GM21423 (cell line): ENCODE measurements around the gene FCMR.
A peak's percentile ranks its signal among the peaks of the same experiment; 100 is the strongest.

Source experiments
- ATAC-seq: cut with Tn5 transposase; IDR thresholded peaks from one replicate; pipeline ENCODE4 v1.9.1; 2021; ENCODE audit warnings: mild to moderate bottlenecking, moderate library complexity; ENCODE audit not compliant: unreplicated experiment

Gene FCMR, protein sequence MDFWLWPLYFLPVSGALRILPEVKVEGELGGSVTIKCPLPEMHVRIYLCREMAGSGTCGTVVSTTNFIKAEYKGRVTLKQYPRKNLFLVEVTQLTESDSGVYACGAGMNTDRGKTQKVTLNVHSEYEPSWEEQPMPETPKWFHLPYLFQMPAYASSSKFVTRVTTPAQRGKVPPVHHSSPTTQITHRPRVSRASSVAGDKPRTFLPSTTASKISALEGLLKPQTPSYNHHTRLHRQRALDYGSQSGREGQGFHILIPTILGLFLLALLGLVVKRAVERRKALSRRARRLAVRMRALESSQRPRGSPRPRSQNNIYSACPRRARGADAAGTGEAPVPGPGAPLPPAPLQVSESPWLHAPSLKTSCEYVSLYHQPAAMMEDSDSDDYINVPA

DNA sequence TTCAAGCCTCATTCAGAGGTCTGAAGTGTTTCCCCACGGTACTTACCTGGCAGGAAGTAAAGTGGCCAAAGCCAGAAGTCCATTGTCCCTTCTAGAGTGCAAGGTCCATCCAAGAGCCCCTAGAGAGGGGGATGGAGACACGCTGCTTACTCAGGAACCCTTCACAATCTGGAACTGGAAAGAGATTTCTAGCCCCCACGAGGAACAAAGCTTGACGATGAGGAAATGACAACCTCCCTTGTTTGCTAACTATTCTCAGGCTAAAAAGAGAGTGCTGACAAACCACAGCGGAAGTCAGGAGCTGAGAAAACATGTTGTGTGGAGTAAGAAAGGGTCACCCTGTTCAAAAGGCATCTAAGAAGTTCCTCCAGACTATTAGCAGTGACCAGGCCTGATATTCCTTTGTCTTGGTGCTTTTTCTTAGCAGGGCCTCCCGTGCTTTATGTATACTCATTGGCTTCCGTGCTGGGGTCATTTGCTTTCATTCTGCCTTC, at the start of gene FCMR:
Gene FCMR (minus strand): TSS at position 170 of the 494 bp plus-strand sequence. CDS start 87 bp downstream, at position 83.
- no peak for ATAC-seq

- ATAC-seq: peak; percentile 46
These were observed 49.4 kb upstream of the FCMR start for GRCh38 chr1:206971029-206971655.

DNA sequence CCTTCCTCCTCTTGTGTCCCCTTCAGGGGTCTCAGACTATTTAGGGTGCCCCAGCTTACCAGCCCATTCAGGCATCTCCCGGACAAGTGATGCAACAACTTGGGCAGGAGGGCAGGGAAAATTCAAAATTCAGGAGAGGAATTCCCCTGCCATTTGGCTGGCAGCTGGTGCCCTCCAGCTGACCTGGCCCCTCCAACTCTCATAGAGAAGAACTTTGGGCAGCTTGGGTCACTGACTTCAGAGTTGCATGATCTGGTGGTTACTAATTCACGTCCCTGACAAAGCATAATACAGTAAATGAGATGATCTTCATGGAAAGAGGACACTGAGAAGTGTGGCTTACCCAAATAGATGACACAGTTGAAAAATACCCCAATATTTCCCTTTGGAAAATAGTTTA, 48.7 kb upstream of the FCMR start, which contains the start of gene FCAMR:
Gene FCAMR (minus strand): TSS at position 15 of the 400 bp plus-strand sequence. CDS start 335 bp downstream, outside the sequence.
- ATAC-seq: no peak

GRCh38 chr1:206969090-206969489, 47.3 kb upstream of the FCMR start:
- no peak for ATAC-seq

GRCh38 chr1:206967096-206967849, 45.5 kb upstream of the FCMR start:
- peak; percentile 63 for ATAC-seq

- ATAC-seq: no peak
These were observed 44.0 kb upstream of the FCMR start for GRCh38 chr1:206965781-206966180.

GRCh38 chr1:206963740-206964139, 42.0 kb upstream of the FCMR start:
- no peak for ATAC-seq

GRCh38 chr1:206963119-206963712, 41.5 kb upstream of the FCMR start:
- no peak for ATAC-seq

GRCh38 chr1:206962272-206962671, 40.5 kb upstream of the FCMR start:
- no peak for ATAC-seq

GRCh38 chr1:206961668-206962067, 39.9 kb upstream of the FCMR start:
- no peak for ATAC-seq

- no peak for ATAC-seq
These were observed 39.1 kb upstream of the FCMR start for GRCh38 chr1:206960676-206961386.

DNA sequence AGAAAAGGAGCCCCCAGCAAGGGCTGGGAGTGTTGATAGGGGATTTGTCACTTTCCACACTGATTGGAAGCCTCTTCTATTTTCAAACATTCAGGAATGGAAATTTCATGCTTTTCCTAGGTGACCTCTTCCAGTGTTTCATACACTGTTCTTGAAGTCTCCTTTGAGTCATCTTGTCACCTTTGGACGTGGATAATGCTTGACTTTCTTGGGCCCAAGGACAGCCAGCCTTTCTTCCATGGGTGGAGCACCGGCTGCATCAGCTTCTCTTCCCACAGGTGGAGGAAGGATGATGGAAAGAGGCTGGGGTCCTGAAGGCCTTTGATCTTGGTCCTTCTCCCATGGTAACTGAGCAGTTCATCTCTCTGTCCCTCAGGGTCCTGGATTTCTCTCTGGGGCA, 36.4 kb upstream of the FCMR start:
- ATAC-seq: no peak

GRCh38 chr1:206957639-206958038, 35.9 kb upstream of the FCMR start:
- ATAC-seq: no peak

GRCh38 chr1:206955476-206956451, 34.0 kb upstream of the FCMR start:
- no peak for ATAC-seq

GRCh38 chr1:206954459-206955342, 33.0 kb upstream of the FCMR start:
- no peak for ATAC-seq

- no peak for ATAC-seq
These were observed 31.9 kb upstream of the FCMR start for GRCh38 chr1:206953626-206954025.

- no peak for ATAC-seq
These were observed 31.4 kb upstream of the FCMR start for GRCh38 chr1:206953126-206953525.

DNA sequence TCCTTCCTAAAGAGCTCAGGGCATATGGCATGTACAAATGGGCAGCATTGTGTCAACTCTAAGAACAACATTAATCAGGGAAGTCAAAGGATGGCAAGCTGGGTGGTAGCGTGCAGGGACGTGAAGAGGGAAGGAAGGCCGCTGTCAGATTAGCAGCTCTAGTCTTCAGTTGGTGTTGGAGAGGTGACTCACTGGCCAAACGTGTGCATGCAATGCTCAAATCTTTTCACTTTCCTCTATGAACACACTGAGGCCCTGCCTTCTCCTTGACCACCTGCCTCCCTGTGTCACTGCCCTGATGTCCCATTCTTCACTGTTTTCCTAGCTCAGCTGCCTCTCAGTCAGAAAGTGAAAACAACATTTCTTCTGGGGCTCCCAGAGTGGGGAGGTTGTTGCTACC, 30.4 kb upstream of the FCMR start:
- ATAC-seq: no peak
